Astrocyte (in vitro differentiated cells and primary cell): ENCODE results near the gene SUSD4.

Experiments
- EZH2 ChIP-seq: IDR thresholded peaks from 2 replicates; pipeline ENCODE4 v1.6.1; 2012; ENCODE audit warnings: mild to moderate bottlenecking, low read length, inconsistent platforms; ENCODE audit not compliant: insufficient read depth
- TF ChIP-seq, protein P1 (sequence below): IDR thresholded peaks from 2 replicates; pipeline ENCODE4 v1.5.1; 2011; ENCODE audit warnings: low read depth, mild to moderate bottlenecking, inconsistent platforms, low read length, moderate library complexity; ENCODE audit not compliant: insufficient read depth

DNA sequence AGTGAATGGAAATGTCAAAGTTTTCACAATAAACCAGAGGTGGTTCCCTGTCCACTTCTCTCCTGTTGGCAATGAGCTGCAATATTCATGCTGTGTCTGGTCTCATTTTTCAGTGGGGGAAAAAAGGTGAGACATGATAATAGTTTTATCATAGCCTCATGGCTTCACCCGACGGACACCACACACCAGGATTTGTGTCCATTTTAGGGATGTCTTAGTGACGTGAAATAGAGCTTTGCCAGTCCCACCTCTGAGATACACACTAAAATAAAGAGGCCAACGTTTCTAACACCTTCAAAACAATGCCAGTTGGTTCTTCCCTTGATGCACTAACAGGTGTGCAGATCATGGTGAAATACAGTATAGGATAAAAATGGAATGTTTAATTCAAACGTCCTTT lies 129.4 kb downstream of the SUSD4 start:
- TF ChIP-seq, protein P1, sequence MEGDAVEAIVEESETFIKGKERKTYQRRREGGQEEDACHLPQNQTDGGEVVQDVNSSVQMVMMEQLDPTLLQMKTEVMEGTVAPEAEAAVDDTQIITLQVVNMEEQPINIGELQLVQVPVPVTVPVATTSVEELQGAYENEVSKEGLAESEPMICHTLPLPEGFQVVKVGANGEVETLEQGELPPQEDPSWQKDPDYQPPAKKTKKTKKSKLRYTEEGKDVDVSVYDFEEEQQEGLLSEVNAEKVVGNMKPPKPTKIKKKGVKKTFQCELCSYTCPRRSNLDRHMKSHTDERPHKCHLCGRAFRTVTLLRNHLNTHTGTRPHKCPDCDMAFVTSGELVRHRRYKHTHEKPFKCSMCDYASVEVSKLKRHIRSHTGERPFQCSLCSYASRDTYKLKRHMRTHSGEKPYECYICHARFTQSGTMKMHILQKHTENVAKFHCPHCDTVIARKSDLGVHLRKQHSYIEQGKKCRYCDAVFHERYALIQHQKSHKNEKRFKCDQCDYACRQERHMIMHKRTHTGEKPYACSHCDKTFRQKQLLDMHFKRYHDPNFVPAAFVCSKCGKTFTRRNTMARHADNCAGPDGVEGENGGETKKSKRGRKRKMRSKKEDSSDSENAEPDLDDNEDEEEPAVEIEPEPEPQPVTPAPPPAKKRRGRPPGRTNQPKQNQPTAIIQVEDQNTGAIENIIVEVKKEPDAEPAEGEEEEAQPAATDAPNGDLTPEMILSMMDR = no peak
- no peak for TF ChIP-seq EZH2
